Right renal pelvis (tissue), 4 donors: ENCODE measurements around the gene DDX39B. TPM values are rescaled to one million over a fixed set of nuclear protein-coding genes. Genes with fewer than 3 reads are reported as not detected.
"Not testable (repeated sequence)": the region's sequence is repeated elsewhere in the genome, so short reads cannot be mapped to it uniquely, and the experiment has no call there.

ENCODE experiments used
- DNase-seq, 4 donors: peaks; one replicate each; pipeline ENCODE4 v3.0.0-alpha.2; 2013; ENCODE audit warnings: low read depth in 4 of 4, low spot score in 3 of 4, missing footprints in 1 of 4
- polyA plus RNA-seq, 4 donors: library from polyadenylated mRNA; unstranded; fragments of 120-200 nt; gene quantifications; one replicate each; pipeline ENCODE4 v1.2.1, GENCODE V29; 2013; ENCODE audit not compliant: insufficient read length in 4 of 4

The DDX39B gene
- polyA plus RNA-seq, 4 donors: 498 to 550 (median 542) TPM

DNA sequence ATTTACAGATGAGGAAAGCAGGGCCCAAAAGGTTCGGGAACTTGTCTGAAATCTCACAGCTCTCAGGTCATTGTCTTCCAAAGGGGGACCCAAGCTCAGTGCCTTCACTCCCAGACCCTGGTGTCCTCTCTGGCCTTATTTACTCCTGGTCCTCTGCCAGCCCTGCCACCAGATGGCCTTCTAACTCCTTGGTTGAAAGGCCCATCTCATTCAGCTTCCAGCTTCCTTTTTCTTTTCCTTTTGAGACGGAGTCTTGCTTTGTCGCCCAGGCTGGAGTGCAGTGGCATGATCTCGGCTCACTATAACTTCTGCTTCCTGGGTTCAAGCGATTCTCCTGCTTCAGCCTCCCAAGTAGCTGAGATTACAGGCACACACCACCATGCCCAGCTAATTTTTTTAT, 9.6 kb upstream of the DDX39B start:
- not testable (repeated sequence) for DNase-seq

DNA sequence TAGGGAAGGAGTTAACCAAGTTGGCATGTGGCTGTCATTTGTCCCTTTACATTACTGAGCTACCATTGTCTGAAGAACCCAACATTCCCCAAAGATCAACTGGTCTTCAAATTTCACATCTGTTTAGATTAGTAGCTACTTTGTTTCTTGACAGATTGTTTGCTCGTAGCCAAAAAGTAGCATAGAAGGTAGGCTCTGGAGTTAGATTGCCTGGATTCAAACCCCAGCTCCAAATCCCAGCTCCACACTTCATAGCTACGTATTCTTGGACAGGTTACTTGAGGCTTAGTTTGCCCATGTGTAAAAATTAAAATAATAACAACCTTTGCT, 6.7 kb upstream of the DDX39B start:
- DNase-seq: no peak

DNA sequence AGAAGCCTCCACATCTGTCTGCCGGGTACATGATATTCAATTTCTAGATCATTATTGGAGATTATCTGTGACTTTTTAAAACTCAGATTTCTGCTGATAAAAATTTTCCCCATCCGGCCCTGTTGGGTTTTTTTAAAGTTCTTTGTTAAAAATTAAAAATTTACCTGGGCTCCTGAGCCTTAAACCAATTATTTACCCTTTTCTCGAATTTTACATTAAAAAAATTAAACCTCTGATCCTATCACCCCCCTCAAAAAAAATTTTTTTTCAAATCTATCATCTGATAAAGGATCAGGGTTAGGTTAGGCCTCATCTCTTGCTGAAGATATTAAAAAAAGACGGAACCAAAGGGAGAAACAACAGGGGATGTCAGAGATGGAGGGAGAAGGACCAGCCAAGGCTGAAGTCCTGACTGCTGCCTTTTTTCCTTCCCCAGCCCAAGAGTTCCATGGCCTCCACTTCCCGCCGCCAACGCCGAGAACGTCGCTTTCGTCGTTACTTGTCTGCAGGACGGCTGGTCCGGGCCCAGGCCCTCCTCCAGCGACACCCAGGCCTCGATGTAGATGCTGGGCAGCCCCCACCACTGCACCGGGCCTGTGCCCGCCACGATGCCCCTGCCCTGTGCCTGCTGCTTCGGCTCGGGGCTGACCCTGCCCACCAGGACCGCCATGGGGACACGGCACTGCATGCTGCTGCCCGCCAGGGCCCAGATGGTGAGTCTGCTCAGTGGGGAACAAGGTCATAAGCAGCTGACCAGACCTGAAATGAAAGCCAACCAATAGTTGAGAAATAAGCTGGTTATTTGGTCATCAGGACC, 6.1 kb upstream of the DDX39B start:
- DNase-seq: no peak

DNA sequence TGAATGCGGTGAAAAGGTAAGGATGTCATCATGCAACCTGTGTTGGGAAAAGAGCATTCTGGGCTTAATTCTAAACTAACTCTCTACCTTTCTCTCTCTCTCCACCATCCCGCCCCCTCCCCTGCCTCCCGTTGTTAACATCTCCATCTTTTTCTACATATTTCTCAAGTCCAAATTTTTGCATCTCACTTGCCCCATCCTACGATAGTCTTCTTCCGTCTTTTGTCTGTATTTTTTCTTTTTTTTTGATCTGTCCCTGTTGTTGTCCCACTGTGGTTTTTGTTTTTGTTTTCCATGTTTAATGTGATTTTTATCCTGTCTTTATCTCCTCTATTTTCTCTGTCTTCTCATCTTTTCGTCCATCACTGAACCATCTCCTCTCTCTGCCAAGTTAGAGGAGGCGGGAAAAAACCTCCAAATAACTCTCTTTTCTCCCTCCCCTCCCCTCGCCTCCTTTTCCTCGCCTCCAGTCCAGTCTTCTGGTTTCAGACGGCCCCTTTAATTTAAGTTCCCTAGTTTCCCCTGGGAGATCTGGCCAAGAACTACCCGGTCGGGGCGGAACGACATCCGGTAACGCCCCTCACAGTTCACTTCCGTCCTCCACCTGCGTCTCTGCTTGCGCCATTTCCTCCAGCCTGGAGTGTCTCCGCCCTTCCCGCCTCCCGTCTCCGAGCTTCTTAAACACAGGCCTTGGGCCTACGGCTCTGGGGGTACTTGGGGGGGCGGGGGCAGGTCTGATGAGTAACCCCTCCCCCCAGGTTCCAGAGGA, 5.3 kb upstream of the DDX39B start, which contains the start of gene NFKBIL1:
TSS of gene NFKBIL1 (plus strand) at position 651 of the 769 bp plus-strand sequence. CDS start at position 738, 87 bp downstream.
- DNase-seq: peak; percentile 92 to 95 (median 94)

DNA sequence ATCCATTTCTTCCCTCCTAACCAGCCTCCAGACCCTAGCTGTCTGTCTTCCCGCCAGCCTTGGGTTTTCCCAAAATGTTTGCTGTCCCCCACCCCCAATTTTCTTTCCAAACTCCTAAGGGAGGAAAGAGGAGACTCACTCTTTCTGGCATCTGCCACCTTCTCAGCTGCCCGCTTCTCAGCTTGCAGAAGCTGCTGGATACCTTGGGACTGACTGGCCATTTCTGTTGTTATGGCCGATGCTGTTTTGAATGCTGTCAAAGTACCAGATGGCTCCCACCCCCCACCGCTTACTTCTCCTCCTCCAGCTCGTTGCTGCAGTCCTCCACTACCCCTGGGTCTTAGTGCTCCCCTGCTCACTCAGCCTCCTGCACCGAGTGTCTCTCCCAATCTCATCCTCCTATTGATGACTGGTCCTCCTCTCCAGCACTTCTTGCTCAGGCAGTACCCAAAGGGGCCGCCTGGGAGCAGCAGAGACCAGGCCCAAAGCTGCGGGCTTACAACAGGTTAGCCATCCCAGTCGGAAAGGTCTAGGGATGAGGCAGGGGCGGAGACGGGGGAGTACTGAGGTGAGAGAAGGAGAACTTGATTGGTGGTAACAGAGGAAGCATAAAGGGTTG, 4.6 kb upstream of the DDX39B start, which contains the start of gene ATP6V1G2:
TSS of gene ATP6V1G2 (minus strand) at position 270 of the 619 bp plus-strand sequence. CDS start at position 221, 49 bp downstream.
- peak; percentile 75 to 84 (median 79) for DNase-seq

DNA sequence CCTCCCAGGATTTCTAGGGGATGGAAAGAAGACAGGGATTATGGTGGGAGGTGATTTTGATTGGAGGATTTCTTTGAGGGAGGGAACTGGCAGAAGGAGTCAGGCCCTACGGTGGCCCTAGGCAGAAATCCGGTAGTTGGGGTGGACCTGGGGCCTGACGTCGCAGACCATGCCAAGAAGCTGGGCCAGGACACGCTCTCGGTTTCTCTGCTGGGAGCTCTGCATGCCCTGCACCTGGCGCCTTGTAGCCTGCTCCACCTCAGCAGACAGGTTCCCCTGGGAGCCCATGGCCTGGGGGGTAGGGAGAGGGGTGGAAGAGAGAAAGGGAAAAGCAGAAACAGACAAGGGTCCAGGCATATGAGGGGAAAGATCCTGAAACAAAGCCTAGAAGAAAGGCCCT, 3.5 kb upstream of the DDX39B start:
- DNase-seq: no peak

DNA sequence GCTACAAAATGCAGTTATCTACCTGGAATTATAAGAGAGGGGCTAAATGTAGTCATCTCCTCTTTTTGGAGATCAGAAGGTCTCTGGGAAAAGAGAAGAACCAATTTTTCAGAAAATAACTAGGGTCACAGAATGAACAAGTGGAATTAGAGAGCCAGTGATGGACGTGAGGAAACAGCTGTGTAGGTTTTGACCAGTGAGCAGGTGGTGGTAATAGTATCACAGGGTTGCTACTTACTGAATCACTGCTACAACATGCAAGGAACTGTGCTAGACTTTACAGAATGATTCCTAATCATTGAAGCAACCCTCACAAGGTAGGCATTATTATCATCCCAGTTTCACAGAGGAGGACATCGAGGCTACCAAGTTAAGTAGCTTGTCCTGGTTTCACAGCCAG, 2.9 kb upstream of the DDX39B start:
- no peak for DNase-seq

DNA sequence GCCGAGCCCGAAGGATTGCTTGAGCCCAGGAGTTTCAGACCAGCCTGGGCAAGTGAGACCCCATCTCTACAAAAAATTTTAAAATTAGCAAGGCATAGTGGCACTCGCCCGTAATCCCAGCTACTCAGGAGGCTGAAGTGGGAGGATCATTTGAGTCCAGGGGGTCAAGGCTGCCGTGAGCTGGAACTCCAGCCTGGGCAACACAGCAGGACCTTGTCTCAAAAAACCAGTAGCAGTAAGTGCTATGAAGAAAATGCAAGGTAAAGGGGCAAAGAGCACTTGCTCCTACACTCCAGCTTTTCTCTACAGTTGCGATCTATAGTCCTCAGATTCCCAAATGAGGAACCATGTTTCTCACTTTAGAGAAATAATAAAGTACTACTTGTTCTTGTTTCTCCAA, 1.8 kb upstream of the DDX39B start:
- DNase-seq: no peak

DNA sequence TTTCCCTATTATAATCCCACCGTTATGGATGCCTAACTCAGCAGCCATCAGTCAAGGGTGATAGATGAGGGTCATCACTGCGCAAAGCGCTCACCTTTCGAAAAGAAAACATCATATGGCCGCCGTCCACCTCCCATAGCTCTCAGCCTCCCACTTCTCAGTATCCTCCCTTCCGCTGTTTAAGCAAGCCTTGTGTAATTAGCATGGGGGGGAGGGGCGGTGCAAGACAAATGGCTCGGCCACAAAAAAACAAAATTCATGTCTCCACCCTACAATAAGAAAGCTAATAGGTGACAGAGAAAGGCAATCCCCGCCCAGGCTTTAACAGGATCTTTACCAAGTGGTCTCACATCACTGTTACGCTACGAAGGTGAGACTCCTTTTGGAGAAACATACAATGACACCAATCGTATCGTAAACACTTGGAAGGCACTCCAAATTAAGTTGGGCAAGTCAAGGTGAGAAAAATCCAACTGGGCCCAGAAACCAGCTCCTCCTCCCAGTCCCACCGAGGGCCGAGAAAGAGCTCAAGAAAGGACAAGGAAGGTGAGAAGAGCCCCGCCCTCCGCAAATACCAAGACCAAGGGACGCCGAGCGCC, 645 bp downstream of the DDX39B start:
- DNase-seq: peak in 2 of 4 donors; percentile 29 to 41

DNA sequence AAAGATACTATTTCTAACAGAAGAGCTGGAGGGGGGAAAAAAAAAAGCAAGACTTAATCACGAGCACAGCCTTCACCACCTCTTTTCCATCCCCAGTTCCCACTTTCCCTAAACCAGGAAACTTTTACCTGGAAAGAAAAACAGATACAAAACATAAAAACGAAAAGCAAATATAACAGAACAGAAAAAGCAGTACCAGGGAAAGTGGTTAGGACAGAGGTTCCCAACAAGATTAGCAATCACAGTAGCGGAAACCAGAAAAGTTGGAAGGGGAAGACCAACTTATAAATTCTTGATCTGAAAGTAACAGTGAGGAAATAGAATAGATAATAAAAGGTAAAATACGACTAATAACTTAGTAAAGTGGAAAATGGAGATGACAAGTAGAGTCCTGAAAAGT, 1.2 kb downstream of the DDX39B start:
- DNase-seq: no peak

DNA sequence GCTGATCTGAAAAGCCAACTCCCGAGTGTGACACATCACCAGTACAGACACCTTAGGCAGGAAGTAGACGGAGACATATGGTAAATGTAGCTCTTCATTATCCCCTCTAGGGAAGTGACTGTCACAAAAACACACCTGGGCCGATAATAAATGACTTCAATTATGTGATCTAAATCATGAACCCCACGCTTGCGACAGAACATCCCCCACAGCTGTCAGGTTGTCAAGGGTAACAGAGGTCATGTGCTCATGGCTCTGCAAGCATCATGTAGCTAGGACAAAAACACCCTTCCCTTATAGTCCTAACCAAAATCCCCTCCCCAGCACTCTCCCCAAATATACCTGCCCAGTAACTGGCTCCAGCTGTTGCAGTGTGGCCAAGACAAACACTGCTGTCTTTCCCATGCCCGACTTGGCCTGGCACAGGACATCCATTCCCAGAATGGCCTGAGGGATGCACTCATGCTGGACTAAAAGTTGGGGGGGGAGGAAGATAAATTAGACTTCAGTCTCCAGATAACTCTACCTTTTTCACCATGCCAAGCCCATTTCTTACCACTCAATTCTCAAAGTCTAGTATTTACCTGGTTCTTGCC, 2.9 kb downstream of the DDX39B start:
- DNase-seq: no peak

DNA sequence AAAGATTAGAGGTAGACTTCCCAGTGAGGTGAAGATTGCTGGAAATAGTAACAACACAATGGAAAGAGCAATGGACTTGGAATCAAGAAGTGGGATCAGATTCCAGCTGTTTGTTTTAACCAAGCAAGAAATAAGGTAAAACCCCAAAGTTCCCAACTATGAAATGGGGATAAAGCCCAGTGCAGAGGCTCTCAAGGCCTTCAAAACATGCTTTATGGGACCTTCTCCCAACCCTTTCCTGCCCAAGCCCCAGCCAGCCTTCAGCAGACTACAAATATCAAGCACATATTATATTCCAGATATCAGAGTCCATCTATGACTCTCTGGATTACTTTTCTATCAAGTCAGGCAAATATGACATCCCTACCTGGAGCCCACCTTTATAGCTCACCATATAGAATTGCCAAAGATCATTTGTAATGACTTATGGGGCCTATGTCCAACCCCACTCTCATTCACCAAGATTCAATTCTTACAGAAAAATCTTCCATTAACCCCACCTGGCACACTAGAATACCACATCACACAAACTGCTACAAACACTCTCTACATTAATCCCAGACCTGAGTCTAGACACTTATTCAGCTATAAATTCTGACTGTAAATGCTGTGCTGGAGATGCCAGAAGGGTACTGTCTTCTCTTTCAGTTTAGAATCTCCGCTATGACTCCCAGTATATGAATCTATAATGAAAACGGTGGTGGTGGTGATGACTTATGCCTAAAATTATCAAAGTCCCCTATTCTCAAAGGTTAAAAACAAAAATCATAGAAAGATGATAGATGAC, 6.1 kb downstream of the DDX39B start:
- no peak for DNase-seq

DNA sequence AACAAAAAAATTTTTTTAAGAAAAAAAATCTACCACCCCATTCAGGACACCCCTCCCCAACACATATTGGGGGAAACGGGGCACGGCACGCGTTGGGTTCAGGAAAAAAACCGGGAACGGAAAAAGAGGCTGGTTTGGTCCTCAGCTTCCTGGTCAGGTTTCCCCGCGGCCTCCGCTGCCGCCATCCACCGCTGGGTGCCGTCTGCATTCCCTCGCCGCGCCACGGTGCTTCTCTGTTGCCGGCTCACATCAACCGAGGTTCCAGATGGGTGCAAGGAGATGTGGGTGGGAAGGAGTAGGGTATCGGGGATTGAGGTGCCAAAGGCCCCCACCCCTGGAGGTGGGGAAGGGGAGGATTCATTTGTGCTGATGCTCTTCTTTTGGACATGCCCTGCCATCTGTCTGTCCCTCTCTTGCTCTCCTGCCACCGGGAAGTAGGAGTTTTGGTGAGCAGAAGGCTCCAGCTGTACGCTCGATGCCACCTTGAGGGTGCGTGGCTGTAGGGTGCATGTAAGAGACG, 7.2 kb downstream of the DDX39B start:
- DNase-seq: no peak

DNA sequence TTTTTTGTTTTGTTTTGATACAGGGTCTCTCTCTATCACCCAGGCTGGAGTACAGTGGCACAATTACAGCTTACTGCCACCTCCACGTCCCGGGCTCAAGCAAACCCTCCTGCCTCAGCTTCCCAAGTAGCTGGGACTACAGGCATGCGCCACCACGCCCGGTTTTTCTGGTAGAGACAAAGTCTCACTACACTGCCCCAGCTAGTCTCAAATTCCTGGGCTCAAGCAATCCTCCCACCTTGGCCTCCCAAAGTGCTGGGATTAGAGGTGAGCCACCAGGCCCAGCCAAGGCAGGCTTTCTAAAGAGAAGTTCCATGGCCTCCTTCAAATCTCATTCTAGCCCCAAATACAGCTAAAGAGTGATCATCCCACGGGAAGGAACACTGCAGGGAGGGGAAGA, 7.8 kb downstream of the DDX39B start:
- DNase-seq: no peak

DNA sequence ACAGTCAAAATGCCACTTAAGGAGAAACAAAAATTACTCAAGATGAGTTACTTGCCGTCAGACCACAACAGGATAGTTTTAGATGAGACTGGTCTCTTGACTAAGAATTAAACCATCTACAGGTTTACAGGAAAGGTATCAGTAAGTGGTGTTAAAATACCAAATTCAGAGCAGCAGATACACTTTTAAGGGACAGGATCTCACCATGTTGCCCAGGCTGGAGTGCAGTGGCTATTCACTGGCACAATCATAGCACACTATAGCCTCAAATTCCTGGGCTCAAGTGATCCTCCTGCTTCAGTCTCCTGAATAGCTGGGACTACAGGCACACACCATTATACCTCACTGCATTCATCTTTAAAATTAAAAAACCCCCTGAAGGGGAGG, 8.4 kb downstream of the DDX39B start:
- no peak for DNase-seq

DNA sequence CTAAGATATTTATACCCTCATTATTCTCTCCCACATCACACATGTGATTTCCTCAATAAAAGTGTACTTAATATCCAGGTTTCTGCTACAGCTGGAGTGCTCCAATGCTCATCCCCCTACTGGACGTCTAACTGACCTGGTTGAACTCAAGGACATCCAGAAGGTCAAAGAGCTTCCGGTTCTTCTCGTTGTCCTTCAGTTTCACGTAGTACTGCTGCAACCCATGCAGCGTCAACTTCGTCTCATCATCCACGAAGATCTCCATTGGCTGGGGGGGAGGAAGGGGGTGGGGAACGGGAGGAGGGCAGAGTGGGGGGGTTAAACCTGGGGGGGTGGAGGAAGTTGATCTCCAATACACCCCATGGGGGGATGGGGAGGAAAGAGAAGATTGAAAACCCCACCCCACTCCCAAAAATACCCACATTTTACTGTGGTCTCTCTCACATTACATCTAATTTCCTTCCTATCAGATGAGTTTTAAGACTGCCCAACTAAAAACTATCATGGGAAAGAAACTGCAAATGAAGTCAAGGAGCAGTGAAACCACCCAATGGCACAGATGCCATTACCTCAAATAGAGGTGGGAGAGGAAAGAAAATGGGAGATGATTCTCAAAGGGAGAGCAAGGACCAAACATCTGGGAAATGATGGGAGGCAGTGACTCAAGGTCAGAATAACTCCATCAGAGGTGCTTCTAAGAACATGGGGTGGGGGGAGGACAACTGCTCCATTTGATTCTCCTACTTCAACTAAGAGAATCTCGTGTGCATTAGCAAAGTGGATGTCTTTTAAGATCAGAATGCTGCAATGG, 9.0 kb downstream of the DDX39B start:
- no peak for DNase-seq

DNA sequence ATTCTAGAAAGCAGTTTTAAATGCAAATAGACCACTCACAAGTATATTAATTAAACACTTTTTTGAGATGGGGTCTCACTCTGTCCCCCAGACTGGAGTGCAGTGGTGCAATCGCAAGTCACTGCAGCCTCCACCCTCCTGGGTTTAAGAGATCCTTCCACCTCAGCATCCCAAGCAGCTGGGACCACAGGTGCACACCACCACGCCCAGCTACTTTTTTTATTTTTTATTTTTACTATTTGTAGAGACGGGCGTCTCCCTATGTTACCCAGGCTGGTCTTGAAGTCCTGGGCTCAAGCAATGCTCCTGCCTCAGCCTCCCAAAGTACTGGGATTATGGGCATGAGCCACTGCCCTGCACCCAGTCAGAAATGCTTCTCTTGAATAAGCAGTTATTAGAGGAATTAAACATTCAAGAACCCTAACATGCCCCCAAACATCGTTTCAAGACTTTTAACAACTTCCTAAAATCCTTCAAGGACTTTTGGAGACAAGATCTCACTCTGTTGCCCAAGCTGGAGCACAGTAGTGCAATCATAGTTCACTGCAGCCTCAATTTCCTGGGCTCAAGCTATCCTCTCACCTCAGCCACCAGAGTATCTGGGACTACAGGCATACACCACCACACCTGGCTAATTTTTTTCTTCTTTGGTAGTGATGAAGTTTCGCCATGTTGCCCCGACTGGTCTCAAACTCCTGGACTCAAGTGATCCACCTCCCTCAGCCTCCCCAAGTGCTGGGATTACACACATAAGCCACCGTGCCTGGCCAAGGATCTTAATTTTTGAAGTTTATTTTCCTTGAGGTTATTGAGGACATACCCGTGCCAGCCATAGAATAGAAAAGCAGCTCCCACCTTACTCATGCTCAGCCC, 9.8 kb downstream of the DDX39B start:
- no peak for DNase-seq

DNA sequence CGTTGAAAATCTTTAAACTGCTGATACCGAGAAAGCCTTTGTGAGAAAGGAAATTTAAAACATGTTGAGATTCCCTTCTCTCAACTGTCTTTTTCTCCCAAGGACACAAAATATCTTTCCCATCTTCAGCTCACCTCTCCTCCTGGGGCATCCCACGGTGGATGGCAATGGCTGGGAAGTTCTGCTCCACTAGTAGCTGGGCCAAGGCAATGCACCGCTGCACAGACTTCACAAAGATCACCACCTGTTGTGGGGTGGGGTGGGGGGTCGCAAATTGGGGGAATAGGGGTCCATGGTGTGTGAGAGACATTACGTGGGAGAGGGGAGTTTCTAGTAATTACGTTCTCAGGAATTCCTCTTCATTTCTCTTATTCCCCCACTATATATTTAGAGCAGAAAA, 10.6 kb downstream of the DDX39B start:
- DNase-seq: no peak
